Subcutaneous abdominal adipose tissue (tissue), 5 donors: ENCODE data around the gene RIMS4.
"Not testable (repeated sequence)": the region's sequence is repeated elsewhere in the genome, so short reads cannot be mapped to it uniquely, and the experiment has no call there.

Experiments
- H3K27ac ChIP-seq: one replicate; pipeline ENCODE4 v1.7.0; 2013; ENCODE audit warnings: low read depth, mild to moderate bottlenecking, inconsistent platforms, low read length, moderate library complexity
- H3K27me3 ChIP-seq, 5 donors: one replicate each; pipeline ENCODE4 v1.7.0; 2013; ENCODE audit warnings: low read length in 5 of 5, inconsistent platforms in 1 of 5; ENCODE audit not compliant: control insufficient read depth in 5 of 5, insufficient read depth in 4 of 5
- H3K36me3 ChIP-seq, 5 donors: one replicate each; pipeline ENCODE4 v1.7.0; 2013; ENCODE audit warnings: low read length in 5 of 5; ENCODE audit not compliant: control insufficient read depth in 5 of 5, insufficient read depth in 5 of 5
- H3K4me1 ChIP-seq, 5 donors: one replicate each; pipeline ENCODE4 v1.7.0; 2013; ENCODE audit warnings: low read length in 5 of 5, mild to moderate bottlenecking in 3 of 5, moderate library complexity in 1 of 5; ENCODE audit not compliant: control insufficient read depth in 5 of 5, insufficient read depth in 5 of 5
- H3K4me3 ChIP-seq, 5 donors: one replicate each; pipeline ENCODE4 v1.7.0; 2013; ENCODE audit warnings: low read length in 5 of 5, low read depth in 1 of 5
- H3K9ac ChIP-seq, 5 donors: one replicate each; pipeline ENCODE4 v1.7.0; 2013; ENCODE audit warnings: low read length in 5 of 5, mild to moderate bottlenecking in 4 of 5, moderate library complexity in 3 of 5
- H3K9me3 ChIP-seq, 5 donors: one replicate each; pipeline ENCODE4 v1.7.0; 2013; ENCODE audit warnings: low read length in 5 of 5; ENCODE audit not compliant: control insufficient read depth in 5 of 5
- donor health status: healthy.
- donor health status: healthy.
- donor health status: healthy.
- donor health status: healthy.
- donor health status: healthy.

RIMS4 gene

GRCh38 chr20:44770484-44771171, 39.7 kb downstream of the RIMS4 start:
- H3K27ac ChIP-seq, result no peak overlapping the region
- no peak overlapping the region for H3K9ac ChIP-seq
- no peaks in the 10 kb centered on the region for H3K4me1 ChIP-seq
- no peak overlapping the region for H3K4me3 ChIP-seq
- H3K9me3 ChIP-seq, result peaks cover 0 to 3% (median 0%) of the 10 kb centered on the region in 5 donors
- no peaks in the 10 kb centered on the region for H3K36me3 ChIP-seq
- peaks cover 15 to 33% (median 27%) of the 10 kb centered on the region in 5 donors for H3K27me3 ChIP-seq

DNA sequence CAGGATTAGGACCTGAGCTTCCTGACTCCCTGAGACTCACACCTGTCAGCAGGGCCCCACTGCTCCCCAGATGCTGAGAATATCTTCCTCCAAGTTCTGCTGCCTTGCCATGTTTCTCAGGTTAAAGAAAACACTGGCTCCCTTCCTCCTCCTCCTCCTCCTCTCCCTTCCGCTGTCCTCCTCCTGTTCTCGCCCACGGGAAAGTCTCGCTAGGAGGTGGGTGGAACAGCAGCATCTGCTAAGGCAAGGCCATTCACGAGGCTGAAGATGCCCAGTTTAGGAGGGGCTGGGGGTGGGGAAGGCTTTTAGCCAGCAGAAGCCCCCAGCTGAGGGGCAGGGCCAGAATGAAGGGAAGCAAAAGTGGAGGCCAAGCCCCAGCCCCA, 40.9 kb downstream of the RIMS4 start:
- Histone ChIP-seq H3K27ac (no peak overlapping the region), H3K9me3 (peaks cover 0 to 3% (median 0%) of the 10 kb centered on the region in 5 donors), H3K4me1 (no peaks in the 10 kb centered on the region), H3K9ac (no peak overlapping the region), H3K36me3 (no peaks in the 10 kb centered on the region), H3K27me3 (peaks cover 15 to 30% (median 27%) of the 10 kb centered on the region in 5 donors), H3K4me3 (no peak overlapping the region)

- no peak overlapping the region for H3K4me3 ChIP-seq
- no peaks in the 10 kb centered on the region for H3K36me3 ChIP-seq
- H3K9ac ChIP-seq, result no peak overlapping the region
- H3K4me1 ChIP-seq, result no peaks in the 10 kb centered on the region
- peaks cover 0 to 3% (median 0%) of the 10 kb centered on the region in 5 donors for H3K9me3 ChIP-seq
- peaks cover 14 to 30% (median 24%) of the 10 kb centered on the region in 5 donors for H3K27me3 ChIP-seq
- H3K27ac ChIP-seq, result no peak overlapping the region
Observed at GRCh38 chr20:44768854-44769480, 41.4 kb downstream of the RIMS4 start.

- Histone ChIP-seq H3K27me3 (peaks cover 7 to 28% (median 23%) of the 10 kb centered on the region in 5 donors), H3K4me3 (no peak overlapping the region), H3K9ac (no peak overlapping the region), H3K4me1 (peaks cover 0 to 1% (median 0%) of the 10 kb centered on the region in 5 donors), H3K9me3 (peaks cover 0 to 3% (median 0%) of the 10 kb centered on the region in 5 donors), H3K36me3 (no peaks in the 10 kb centered on the region), H3K27ac (no peak overlapping the region)
Observed at GRCh38 chr20:44768256-44768655, 42.1 kb downstream of the RIMS4 start.

- no peaks in the 10 kb centered on the region for H3K36me3 ChIP-seq
- H3K9me3 ChIP-seq, result peaks cover 0 to 3% (median 0%) of the 10 kb centered on the region in 5 donors
- H3K27ac ChIP-seq, result no peak overlapping the region
- peaks cover 3 to 16% (median 10%) of the 10 kb centered on the region in 5 donors for H3K27me3 ChIP-seq
- no peak overlapping the region for H3K4me3 ChIP-seq
- peaks cover 0 to 17% (median 5%) of the 10 kb centered on the region in 5 donors for H3K4me1 ChIP-seq
- no peak overlapping the region for H3K9ac ChIP-seq
Observed at GRCh38 chr20:44765701-44766347, 44.5 kb downstream of the RIMS4 start.

DNA sequence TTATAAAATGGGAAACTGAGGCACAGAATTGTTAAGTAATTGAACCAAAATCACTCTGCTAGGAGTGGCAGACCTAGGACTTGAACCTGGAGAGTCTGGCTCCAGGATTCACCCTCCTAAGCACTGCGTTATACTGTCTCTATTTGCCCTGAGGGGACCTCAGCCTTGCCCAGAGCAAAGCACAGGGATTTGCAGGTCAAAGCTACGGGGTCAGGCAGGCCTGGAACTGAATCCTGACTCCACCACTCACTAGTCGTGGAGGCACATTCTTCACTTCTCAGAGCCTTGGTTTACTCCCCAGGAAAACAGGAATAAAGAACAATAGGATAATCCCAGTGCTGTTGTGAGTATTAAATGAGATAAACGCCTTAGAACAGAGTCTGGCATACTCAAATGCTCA, 45.3 kb downstream of the RIMS4 start:
- peaks cover 0 to 3% (median 0%) of the 10 kb centered on the region in 5 donors for H3K9me3 ChIP-seq
- H3K4me1 ChIP-seq, result peaks cover 0 to 17% (median 5%) of the 10 kb centered on the region in 5 donors
- H3K27me3 ChIP-seq, result peaks cover 3 to 11% (median 9%) of the 10 kb centered on the region in 5 donors
- no peak overlapping the region for H3K4me3 ChIP-seq
- no peak overlapping the region for H3K9ac ChIP-seq
- H3K27ac ChIP-seq, result no peak overlapping the region
- no peaks in the 10 kb centered on the region for H3K36me3 ChIP-seq

DNA sequence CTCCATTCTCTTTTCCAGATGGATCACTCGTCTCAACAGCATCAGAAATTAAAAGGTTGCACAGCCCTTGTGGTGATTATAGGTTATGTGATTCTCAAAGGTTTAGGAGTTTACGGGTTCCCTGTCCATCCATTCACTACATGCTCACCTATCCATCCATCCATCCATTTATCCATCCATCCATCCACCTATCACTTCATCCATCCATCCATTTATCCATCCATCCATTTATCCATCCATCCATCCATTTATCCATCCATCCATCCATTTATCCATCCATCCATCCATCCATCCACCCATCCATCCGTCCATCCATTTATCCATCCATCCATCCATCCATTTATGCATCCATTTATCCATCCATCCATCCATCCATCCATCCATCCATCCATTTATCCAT, 46.5 kb downstream of the RIMS4 start:
- not testable (repeated sequence) for H3K9ac ChIP-seq, H3K9me3 ChIP-seq, H3K4me3 ChIP-seq, H3K36me3 ChIP-seq, H3K27ac ChIP-seq, H3K27me3 ChIP-seq
- H3K4me1 ChIP-seq, result peaks cover 0 to 17% (median 5%) of the 10 kb centered on the region in 5 donors

GRCh38 chr20:44762466-44763140, 47.7 kb downstream of the RIMS4 start:
- peaks cover 0 to 17% (median 5%) of the 10 kb centered on the region in 5 donors for H3K4me1 ChIP-seq

DNA sequence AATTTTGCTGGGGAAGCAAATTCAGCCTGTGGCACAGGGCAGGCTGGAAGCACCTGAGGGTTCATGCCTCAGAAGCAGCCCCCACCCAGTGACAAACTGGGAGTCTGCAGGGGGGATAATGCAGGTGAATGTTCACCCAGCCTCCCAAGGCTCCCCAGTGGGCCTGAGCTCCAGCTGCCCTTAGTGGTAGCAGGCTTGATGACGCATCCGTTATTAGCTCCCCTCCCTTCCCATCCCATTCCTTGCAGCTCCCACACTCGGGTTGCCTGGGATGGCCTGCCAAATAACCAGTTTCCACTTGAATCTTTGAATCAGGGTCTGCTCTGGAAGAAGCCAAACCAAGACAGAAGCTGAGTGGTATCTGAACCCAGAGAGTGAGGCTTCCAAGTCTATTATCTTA, 48.9 kb downstream of the RIMS4 start:
- peaks cover 0 to 17% (median 5%) of the 10 kb centered on the region in 5 donors for H3K4me1 ChIP-seq
- no peaks in the 10 kb centered on the region for H3K36me3 ChIP-seq
- H3K27me3 ChIP-seq, result peaks cover 0 to 9% (median 0%) of the 10 kb centered on the region in 5 donors
- H3K4me3 ChIP-seq, result no peak overlapping the region
- H3K9ac ChIP-seq, result no peak overlapping the region
- peaks cover 0 to 3% (median 0%) of the 10 kb centered on the region in 5 donors for H3K9me3 ChIP-seq
- no peak overlapping the region for H3K27ac ChIP-seq

More at GRCh38 chr20:44762466-44763140, 47.7 kb downstream of the RIMS4 start:
- H3K27me3 ChIP-seq, result peaks cover 0 to 6% (median 4%) of the 10 kb centered on the region in 5 donors
- H3K9ac ChIP-seq, result no peak overlapping the region
- no peak overlapping the region for H3K4me3 ChIP-seq
- no peaks in the 10 kb centered on the region for H3K36me3 ChIP-seq
- peak overlapping the region; percentile 1 for H3K27ac ChIP-seq
- peaks cover 0 to 3% (median 0%) of the 10 kb centered on the region in 5 donors for H3K9me3 ChIP-seq
